Sciatic nerve (tissue), 2 donors: ENCODE measurements around the gene TTC28. TPM values are rescaled to one million over a fixed set of nuclear protein-coding genes. Genes with fewer than 3 reads are reported as not detected.
"Not testable (repeated sequence)": the region's sequence is repeated elsewhere in the genome, so short reads cannot be mapped to it uniquely, and the experiment has no call there.

ENCODE experiments used
- ATAC-seq: fragments of 200-7000 bp; cut with Tn5 transposase; one replicate; pipeline ENCODE4 v1.9.1; 2020; ENCODE audit warnings: mild to moderate bottlenecking, moderate library complexity
- DNase-seq: peaks from one replicate; pipeline ENCODE4 v3.0.0-alpha.2; 2020; ENCODE audit warnings: low spot score
- intact Hi-C: fragments of 100-400 bp; cut with DNase I; formaldehyde crosslinking; loops from one replicate; pipeline ENCODE4 v1.14.2; 2022
- total RNA-seq: library from RNA; stranded (reverse); fragmentation: NEBNext Ultra II Directional; extraction: Animal tissue kit (Norgen Biotek cat#: 25700); gene quantifications from one replicate; pipeline ENCODE4 v1.2.1, GENCODE V29; 2021
- donor health status: DM: no; HTN: no; CAD: no.
- donor health status: DM: no; HTN: no; CAD: no.

Gene TTC28
- total RNA-seq, 1 donor from 2014 or later: 58.4 TPM

GRCh38 chr22:28530565-28530964, 149.1 kb downstream of the TTC28 start:
- ATAC-seq, intact Hi-C loops, DNase-seq: not testable (repeated sequence)

GRCh38 chr22:28529144-28529543, 150.5 kb downstream of the TTC28 start:
- intact Hi-C loops, DNase-seq, ATAC-seq: not testable (repeated sequence)

- ATAC-seq (peak; percentile 49), DNase-seq (no peak)
- intact Hi-C loops: no loop called here
Measured at GRCh38 chr22:28521451-28521850, 158.2 kb downstream of the TTC28 start.

GRCh38 chr22:28514321-28514821, 165.3 kb downstream of the TTC28 start:
- ATAC-seq: peak; percentile 88
- intact Hi-C loops: no loop called here
- no peak for DNase-seq

GRCh38 chr22:28512387-28512786, 167.3 kb downstream of the TTC28 start:
- intact Hi-C loops, DNase-seq, ATAC-seq: not testable (repeated sequence)

- intact Hi-C loops: no loop called here
- ATAC-seq: no peak
- DNase-seq: no peak
Measured at GRCh38 chr22:28507896-28508295, 171.7 kb downstream of the TTC28 start.

GRCh38 chr22:28506150-28506535, 173.5 kb downstream of the TTC28 start:
- peak; percentile 20 for ATAC-seq
- no peak for DNase-seq
- intact Hi-C loops: no loop called here

- DNase-seq (peak; percentile 52), ATAC-seq (peak; percentile 42)
- intact Hi-C loops: no loop called here
Measured at GRCh38 chr22:28505416-28506149, 174.1 kb downstream of the TTC28 start.

- no peak for DNase-seq
- intact Hi-C loops: no loop called here
- no peak for ATAC-seq
Measured at GRCh38 chr22:28500006-28500405, 179.6 kb downstream of the TTC28 start.

- ATAC-seq (no peak), DNase-seq (no peak)
- intact Hi-C loops: no loop called here
Measured at GRCh38 chr22:28498044-28498443, 181.6 kb downstream of the TTC28 start.

GRCh38 chr22:28497188-28497587, 182.5 kb downstream of the TTC28 start:
- DNase-seq (no peak), ATAC-seq (no peak)
- intact Hi-C loops: no loop called here

GRCh38 chr22:28491289-28491688, 188.4 kb downstream of the TTC28 start:
- intact Hi-C loops, DNase-seq, ATAC-seq: not testable (repeated sequence)

GRCh38 chr22:28488825-28489224, 190.8 kb downstream of the TTC28 start:
- ATAC-seq (no peak), DNase-seq (no peak)
- intact Hi-C loops: no loop called here

GRCh38 chr22:28484662-28485061, 195.0 kb downstream of the TTC28 start:
- ATAC-seq (no peak), DNase-seq (no peak)
- intact Hi-C loops: no loop called here

GRCh38 chr22:28481725-28482124, 197.9 kb downstream of the TTC28 start:
- intact Hi-C loops: no loop called here
- ATAC-seq (no peak), DNase-seq (no peak)

GRCh38 chr22:28480000-28480715, 199.5 kb downstream of the TTC28 start:
- no peak for ATAC-seq
- intact Hi-C loops: no loop called here
- no peak for DNase-seq

GRCh38 chr22:28478564-28478963, 201.1 kb downstream of the TTC28 start:
- intact Hi-C loops: no loop called here
- ATAC-seq: no peak

GRCh38 chr22:28477556-28477955, 202.1 kb downstream of the TTC28 start:
- DNase-seq (no peak), ATAC-seq (no peak)
- intact Hi-C loops: no loop called here

More at GRCh38 chr22:28478564-28478963, 201.1 kb downstream of the TTC28 start:
- DNase-seq: no peak

- no peak for DNase-seq
- intact Hi-C loops: no loop called here
- ATAC-seq: no peak
Measured at GRCh38 chr22:28474330-28474729, 205.3 kb downstream of the TTC28 start.

GRCh38 chr22:28473258-28473657, 206.4 kb downstream of the TTC28 start:
- ATAC-seq: no peak
- intact Hi-C loops: no loop called here

More at GRCh38 chr22:28473258-28473657, 206.4 kb downstream of the TTC28 start:
- no peak for DNase-seq
